Hepatocyte (in vitro differentiated cells): Measurements from ENCODE around the gene RSPH1.

Source experiments
- EZH2 ChIP-seq: fragments of 200-600 bp; sonication (generic); IDR thresholded peaks from 2 replicates; pipeline ENCODE4 v1.6.1; 2016; ENCODE audit warnings: antibody characterized with exemption, mild to moderate bottlenecking, borderline replicate concordance
- EZH2phosphoT487 ChIP-seq: fragments of 200-600 bp; sonication (generic); IDR thresholded peaks from one replicate; pipeline ENCODE4 v1.6.1; 2018; ENCODE audit warnings: antibody characterized with exemption, mild to moderate bottlenecking, low read depth, moderate library complexity; ENCODE audit not compliant: unreplicated experiment, severe bottlenecking
- TF ChIP-seq, protein P1 (sequence below): fragments of 200-600 bp; sonication (generic); IDR thresholded peaks from 2 replicates; pipeline ENCODE4 v1.5.1; 2016; ENCODE audit warnings: antibody characterized with exemption, mild to moderate bottlenecking; ENCODE audit not compliant: poor library complexity

DNA sequence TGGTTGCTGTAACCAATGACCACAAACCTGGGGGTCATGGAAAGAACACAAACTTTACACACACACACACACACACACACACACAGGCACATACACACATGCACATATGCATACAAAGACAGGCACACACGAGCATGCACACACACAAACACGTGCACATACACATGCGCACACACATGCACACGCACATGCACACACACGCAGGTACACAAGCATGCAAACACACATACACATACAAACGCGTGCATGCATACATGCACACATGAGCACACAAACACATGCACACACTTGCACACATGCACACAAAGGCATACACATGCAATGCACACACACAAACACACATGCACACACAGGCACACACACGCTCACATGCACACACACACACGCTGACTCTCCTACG lies 48.3 kb downstream of the RSPH1 start:
- TF ChIP-seq, protein P1, sequence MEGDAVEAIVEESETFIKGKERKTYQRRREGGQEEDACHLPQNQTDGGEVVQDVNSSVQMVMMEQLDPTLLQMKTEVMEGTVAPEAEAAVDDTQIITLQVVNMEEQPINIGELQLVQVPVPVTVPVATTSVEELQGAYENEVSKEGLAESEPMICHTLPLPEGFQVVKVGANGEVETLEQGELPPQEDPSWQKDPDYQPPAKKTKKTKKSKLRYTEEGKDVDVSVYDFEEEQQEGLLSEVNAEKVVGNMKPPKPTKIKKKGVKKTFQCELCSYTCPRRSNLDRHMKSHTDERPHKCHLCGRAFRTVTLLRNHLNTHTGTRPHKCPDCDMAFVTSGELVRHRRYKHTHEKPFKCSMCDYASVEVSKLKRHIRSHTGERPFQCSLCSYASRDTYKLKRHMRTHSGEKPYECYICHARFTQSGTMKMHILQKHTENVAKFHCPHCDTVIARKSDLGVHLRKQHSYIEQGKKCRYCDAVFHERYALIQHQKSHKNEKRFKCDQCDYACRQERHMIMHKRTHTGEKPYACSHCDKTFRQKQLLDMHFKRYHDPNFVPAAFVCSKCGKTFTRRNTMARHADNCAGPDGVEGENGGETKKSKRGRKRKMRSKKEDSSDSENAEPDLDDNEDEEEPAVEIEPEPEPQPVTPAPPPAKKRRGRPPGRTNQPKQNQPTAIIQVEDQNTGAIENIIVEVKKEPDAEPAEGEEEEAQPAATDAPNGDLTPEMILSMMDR, result no peak
- TF ChIP-seq EZH2 (no peak), EZH2phosphoT487 (no peak)
